HG02588 (cell line): ENCODE measurements around the gene C11orf86.
"Not testable (repeated sequence)": the region's sequence is repeated elsewhere in the genome, so short reads cannot be mapped to it uniquely, and the experiment has no call there.

Source experiments
- ATAC-seq: cut with Tn5 transposase; IDR thresholded peaks from one replicate; pipeline ENCODE4 v1.9.1; 2021; ENCODE audit warnings: mild to moderate bottlenecking, moderate library complexity; ENCODE audit not compliant: unreplicated experiment

The C11orf86 gene, protein sequence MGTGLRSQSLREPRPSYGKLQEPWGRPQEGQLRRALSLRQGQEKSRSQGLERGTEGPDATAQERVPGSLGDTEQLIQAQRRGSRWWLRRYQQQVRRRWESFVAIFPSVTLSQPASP

DNA sequence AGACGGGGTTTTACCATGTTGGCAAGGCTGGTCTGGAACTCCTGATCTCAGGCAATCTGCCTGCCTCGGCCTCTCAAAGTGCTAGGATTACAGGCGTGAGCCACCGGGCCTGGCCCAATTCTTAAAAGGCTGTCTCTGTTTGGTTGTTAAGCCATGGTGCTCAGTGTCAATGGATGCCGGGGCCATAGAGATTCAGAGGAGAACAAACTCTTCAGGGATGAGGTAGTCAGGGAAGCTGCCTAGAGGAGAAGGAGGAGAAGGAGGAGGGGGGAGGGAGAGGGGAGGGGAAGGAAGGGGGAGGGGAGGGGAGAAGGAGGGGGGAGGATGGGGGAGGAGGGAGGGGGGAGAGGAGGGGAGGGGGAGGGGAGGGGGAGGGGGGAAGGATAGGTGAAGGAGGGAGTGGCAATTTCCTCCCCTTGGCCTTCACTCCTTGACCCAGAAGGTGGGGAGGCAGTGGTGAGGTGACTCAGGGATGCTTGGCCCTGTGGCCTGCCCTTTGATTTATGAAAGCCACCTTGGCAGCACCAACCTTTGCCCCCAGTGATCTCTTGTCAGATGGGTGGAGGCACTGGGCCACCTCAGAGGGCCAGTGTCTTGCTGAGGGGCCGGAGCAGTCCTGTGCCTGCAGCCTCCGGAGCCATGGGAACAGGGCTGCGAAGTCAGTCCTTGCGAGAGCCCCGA is at the start of gene C11orf86:
TSS of gene C11orf86 (plus strand) at position 581 of the 681 bp plus-strand sequence. CDS start at position 640, 59 bp downstream.
- no peak for ATAC-seq

DNA sequence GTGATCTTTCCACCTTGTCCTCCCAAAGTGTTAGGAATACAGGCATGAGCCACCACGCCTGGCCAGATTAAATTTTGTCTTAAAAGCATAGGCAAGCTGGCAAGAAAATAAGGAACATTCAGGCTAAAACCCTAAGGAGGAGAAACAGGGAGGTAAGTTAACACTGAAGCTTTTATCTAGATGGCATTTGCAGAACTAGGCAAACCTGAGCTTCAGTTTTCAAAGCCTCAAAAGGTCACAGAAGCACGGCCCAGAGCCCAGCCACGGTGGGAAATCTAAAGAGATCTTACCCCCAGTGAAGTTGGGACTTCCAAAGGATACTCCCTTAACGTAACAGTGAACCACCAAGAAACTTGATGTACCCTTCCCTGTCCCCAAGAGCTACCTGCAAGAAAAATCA is 45.4 kb upstream of the C11orf86 start:
- ATAC-seq: no peak

DNA sequence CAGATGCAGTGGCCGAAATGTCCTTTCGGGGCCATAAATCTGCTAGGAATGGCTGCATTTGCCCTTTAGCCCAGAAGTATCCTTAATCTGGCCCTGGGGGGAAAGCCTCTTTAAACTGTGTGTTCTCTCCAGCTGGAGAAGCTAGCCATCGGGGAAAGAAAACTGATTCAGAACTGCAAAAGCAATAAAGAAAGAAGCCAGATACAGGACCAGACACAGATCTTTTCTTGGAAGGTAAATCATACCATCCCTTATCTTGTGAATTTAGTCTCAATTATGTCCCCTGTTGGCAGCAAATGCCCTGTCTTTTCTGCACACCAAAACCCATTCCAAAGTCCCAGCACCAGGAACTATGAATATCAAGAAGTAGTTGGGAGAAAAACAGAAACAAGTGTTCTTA is 42.6 kb upstream of the C11orf86 start:
- no peak for ATAC-seq

DNA sequence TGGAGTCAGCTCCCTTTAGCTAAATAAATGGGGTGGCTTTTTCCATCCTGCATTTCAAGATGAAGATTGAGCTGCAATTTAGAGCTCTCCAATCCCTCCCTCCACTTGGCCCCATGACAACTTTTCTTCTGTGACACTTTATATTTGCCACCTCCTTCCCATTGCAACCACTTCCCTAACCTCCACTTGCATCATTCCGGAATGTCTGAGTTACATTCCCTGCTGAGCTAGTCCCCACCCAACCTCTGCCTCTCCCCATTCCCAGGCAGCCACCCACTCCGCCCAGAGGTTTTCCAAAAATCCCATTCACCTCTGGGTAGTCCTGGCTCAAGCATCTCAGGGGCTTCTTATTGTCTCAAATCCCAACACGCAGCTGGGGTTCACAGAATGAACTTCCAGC is 41.6 kb upstream of the C11orf86 start:
- ATAC-seq: no peak

DNA sequence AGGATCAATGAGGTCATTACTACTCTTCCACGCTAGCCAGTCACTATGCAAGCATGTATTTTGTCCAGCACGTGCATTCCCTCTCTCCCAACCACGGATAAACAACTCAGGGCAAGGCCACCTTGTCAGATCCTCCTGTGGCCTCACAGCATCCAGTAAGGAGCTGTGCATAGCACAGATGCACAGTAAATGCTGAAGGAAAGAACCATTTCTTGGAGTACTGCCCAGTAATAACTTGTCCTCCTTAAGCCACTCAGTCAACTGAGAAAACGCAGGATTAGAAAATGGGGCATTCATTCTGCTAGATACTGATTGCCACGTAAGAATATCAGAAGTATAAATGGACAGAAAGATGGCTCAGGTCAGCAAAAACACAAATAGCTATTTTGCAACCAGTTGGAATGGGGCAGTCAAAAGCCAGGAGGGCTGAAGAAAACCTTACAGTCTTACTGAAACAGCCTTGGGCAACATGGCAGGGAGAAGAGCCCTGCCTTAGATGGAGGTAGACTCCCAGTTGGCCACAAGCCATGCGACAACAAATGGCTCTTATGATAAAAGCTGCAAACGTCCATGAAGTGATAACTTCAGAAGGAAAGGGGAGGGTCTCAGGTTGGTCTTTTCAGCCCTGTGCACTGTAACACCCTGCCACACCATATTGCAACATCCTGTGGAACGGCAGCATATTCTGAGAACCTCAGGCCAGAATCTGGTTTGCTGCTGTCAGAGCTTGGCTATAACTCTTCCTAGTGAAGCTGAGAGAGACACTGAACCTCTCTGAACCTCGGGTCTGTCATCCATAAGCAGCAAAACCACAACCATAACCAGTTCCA is 39.9 kb upstream of the C11orf86 start:
- no peak for ATAC-seq

DNA sequence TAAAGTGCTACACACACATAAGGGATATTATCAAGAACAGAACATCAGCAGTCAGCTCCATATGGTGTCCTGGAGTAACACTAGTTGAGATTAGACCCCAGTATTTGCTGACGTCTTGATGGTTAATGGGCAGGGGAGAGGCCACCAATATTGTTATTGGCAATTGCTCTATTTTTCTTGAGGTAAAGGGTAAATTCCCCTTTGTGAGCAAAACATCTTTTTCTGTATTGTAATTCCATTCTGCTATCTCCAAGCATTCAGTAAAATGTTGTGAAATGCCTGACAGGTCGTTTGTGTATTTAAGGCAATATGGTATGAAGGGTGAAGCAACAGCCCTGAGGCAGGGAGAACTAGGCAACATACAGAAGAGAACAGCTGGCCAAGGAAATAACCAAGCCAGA is 38.8 kb upstream of the C11orf86 start:
- ATAC-seq: no peak

DNA sequence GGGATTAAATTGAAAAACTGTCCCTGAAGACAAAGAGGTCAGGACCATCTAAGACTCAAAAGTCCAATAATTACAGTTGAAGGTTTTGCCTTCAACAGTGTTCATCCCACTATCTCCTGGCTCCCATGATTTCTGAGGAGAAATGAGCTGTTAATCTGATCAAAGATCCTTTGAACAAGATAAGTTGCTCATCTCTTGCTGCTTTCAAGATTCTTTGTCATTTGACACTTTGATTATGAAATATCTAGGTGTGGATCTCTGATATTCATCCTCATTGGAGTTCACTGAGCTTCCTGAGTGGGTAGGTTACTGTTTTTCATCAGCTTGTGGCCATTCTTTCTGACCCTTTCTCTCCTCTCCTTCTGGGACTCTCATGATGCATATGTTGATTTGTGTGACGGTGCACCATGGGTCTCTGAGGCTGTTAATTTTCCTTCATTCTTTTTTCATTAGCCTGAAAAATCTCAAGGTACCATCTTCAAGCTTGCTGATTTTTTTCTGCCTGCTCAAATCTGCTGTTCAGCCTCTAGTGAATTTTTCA is 37.8 kb upstream of the C11orf86 start:
- no peak for ATAC-seq

DNA sequence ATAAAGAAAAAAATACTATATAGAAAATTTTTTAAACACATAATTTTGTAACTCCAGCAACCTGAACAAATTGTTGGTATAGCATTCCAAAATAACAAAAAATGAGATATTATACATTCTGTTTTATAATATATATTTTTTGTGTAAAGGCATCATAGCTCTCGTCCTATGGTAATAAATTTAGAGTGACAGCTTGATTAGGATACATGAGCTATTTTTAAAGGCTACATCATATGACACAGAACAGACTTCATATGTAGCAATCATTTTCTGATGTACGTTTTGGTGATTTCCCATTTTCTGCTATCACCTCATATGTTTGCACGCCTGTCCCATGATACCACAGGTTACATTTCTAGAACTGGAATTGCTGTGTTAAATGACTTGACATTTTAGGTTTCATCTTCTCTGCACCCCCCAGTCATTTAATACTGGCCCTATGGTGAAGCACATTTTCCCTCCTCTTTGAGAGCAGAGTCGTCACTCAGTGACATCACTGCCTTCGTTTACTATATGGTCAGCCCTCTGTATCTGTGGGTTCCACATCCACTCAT is 36.4 kb upstream of the C11orf86 start:
- ATAC-seq: no peak

DNA sequence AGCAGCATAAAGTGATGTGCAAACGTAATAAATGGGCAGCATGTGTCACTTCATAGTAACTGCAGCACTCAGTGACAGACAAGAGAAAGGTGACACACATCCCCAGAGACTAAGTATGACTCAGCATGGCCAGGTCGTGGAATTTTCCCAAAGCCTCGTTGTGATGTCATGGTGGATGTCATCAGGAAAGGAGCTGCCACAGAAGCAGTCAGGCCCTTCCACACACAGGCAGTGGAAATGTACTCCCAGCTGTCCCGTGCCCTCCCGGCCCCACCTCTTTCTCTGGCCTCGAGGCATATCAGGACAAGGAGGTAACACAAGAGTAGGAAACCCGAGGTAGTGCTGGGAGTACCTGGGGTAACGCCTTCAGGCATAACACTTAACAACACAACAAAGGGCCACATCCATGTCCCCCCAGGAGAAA is 25.0 kb upstream of the C11orf86 start:
- no peak for ATAC-seq

DNA sequence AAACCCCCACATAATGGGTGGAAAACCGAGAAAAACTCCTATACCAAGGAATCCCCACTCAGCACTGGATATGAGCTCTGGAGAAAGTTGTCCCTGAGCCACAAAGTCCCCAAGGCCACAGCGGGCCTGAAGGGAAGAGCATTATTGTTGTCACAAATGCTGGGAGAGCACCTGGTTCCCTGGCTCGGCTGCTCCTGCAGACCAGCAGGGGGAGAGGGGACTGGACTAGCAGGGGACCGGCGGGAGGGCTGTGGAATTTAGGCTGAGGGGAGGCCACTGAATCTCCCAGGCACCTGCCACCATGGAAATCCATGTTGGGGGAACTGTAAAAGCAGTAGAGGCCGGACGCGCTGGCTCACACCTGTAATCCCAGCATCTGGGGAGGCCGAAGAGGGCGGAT is 24.0 kb upstream of the C11orf86 start:
- ATAC-seq: no peak

DNA sequence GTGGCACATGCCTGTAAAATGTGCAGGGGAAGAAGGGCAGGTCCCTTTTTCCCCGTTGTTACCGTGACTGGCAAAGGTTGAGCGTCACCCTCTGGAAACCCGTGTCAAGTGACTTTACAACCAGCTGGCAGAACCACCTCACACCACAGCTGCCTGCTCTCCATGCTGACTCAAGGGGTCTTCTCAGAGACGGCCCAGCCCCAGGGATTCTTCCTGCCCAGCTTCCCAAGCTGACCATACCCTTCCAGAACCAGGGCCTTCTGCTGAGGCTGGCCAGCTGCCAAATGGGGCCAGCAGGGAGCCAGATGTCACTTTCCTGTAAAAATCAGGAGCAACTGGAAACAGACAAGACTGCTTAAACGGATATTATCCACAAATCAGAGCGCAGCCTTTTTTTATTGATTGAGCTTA is 23.2 kb upstream of the C11orf86 start:
- ATAC-seq: no peak

DNA sequence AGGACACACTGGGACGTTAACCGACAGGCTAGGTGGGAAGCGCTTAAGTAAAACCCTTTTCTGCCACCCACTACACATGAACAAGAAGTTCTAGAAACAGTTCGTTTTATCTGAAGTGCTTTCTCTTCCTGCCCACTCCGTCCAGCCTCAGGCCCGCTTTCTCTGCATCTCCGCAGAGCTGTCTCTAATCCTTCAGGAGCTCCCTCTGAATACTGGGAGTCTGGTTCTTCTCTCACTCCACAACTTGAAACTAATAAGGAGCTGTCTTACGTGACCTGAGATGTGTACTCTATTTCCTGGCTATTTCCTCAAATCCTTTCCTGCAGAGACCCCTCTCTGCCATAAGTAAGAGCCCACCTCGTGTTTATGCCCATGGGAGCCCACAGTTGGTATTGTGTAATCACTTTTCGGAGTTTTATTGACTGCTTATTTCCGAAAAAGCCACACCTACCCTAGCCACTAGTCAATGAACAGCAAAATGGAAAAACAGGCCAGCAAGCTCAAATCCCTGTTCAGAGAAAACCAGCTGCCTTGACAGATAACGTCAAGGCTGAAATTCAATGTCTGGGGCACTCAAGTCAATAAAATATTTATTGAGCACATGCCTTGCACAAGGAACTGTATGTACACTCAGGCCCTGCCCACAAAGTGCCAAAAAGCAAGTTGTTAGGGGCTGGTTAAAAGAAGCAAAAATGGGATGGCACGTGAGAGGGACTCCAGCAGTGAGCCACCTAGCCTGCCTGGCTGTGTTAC is 21.8 kb upstream of the C11orf86 start:
- no peak for ATAC-seq

DNA sequence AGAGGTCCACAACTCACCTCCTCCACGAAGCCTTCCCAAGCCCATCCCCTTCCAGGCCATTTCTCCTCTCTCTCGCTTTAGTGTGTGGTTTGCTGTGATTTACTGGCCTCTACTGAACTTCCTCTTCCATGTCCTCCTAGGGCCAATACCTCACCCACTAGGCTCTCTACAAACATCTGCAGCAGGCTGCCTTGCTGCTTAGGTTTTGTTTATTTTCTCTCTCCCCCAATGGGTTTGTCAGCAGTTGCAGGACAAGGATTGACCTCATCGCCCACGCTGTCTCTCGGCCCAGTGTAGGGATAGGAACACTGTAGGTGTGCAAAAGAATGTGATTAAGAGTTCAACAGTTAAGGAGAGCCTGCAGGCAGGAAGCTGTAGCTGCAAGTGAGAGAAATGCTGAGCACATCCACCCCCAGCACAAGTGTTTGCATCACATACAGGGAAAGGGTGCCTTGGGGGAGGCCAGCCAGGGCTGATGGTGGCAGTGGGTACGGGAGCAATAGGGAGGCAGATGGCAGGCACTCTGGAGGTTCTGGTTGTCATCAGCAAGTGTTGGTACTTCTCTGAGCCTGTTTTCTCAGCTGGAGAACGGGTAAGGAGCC is 18.3 kb upstream of the C11orf86 start:
- ATAC-seq: no peak

DNA sequence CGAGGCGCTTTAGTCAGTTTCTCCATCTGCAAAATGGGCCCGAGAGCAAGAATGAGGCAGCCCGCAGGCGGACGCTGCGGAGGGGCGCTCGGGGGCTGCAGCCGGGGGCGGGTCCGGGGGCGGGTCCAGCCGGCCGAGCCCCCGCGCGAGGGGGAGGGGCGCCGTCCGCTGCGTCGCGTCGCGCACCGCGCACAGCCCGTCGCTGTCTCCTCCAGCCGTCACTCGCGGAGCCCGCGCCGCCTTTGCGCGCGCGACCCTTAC is 17.2 kb upstream of the C11orf86 start:
- no peak for ATAC-seq

DNA sequence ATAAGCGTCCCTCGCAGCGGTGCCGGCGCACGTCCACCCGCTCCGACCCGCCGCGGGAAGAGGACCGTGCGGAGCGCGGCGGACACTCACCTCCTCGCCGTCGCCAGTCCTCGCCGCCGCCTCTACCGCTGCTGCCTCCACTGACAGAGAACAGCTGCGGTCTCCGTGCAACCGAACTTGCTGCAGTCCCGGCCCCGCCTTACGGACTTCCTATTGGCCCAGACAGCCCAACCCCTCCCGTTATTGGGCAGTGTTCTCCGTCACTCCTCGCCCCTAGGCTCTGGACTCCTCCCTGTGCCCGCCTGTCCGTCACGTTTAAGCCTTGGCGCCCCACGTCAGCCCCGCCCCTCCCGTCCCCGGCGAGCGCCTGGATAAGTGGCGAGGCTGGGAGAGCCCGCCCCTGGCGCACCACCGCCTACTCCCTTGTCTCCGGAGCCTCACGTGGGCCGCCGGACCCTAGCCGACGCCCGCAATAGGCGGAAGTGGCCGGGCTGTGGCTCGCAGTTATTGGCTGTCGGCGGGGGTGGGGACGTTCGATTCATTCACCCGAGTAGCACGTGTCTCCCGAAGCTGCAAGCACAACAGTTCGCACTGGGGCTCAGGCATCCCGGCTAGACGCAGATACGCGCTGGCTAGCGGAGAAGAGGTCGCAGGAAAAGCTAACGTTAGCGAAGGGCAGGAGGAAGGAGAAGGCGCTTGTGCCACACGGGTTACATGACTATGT is 16.7 kb upstream of the C11orf86 start, which contains the start of gene PC:
TSS of gene PC (minus strand) at position 152 of the 724 bp plus-strand sequence. CDS start 86,224 bp downstream, outside the sequence.
- ATAC-seq: peak; percentile 91

DNA sequence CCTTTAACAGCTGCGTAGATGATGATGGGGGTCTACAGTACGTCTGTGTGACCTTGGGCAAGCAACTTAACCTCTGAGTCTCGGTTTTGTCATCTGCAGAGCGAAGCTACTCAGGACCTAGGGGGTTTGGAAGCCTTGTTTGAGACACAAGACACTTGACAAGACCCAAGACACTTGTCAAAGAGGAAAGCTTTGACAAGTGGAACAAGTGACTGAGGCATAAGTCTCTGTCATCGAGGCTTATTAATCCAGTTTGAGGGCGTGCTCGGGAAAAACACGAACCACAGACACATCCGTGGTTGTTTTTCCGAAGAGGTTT is 16.2 kb upstream of the C11orf86 start:
- ATAC-seq: no peak

DNA sequence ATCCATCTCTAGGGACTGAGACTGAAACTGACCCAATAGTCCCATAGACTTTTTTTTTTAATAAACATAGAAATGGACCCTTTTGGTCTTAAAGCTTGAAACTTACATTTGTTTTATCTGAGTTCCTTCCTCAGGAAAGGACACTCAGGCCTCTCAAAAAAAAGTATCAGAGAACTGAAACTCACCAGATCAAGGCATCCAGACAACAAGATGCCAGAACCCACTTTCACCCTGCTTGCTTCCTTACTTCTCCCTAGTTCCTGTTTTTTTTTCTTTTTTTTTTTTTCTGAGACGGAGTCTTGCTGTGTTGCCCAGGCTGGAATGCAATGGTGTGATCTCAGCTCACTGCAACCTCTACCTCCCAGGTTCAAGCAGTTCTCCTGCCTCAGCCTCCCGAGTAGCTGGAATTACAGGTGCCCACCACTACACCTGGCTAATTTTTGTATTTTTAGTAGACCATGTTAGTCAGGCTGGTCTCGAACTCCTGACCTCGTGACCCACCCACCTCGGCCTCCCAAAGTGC is 13.4 kb upstream of the C11orf86 start:
- ATAC-seq: not testable (repeated sequence)

DNA sequence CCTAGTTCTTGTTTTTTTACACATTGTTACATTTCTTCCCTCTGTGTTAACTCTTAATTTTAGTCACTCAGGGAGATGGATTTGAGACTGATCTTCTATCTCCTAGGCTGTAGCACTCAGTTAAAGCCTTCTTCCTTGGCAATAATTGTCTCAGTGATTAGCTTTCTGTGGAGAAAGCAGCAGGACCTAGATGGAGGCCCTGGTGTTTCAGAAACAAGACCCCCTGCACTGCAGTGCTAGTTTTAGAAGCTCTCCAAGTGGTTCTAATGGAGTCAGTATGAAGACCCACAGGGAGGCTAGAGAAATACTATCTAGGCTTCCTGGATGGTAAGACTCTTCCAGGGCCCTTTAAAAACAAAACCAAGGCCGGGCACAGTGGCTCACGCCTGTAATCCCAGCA is 12.9 kb upstream of the C11orf86 start:
- ATAC-seq: no peak

DNA sequence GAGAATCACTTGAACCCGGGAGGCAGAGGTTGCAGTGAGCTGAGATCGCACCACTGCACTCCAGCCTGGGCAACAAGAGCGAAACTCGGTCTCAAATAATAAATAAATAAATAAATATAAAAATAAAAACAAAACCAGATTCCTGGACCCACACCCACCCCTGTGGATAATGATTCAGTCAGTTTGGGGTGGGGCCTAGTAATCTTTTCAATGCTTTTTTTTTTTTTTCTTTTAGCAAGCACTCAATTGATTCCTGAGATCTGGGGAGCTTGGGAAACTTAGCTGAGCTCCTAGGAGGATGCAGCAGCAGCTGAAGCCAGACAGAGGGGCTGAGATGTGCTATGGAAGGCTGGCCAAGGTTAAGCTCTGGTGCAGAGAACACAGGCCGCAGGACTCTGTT is 12.3 kb upstream of the C11orf86 start:
- ATAC-seq: no peak

DNA sequence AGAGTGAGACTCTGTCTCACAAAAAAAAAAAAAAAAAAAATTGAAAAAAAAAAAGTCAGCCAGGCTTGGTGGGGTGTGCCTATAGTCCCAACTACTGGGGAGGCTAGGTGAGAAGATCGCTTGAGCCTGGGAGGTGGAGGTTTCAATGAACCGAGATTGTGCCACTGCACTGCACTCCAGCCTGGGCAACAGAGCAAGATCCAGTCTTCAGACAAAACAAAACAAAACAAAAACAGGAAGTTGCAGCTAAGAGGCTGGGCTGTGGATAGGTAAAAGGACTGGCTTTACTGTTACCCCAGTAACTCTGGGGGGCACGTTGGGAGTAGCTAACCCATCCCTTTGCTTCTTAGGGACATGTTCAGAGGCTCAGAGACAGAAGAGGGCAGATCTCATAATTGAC is 10.6 kb upstream of the C11orf86 start:
- no peak for ATAC-seq
